H9 (cell line): ENCODE measurements around the gene NR3C2. TPM values are rescaled to one million over a fixed set of nuclear protein-coding genes. Genes with fewer than 3 reads are reported as not detected.

Source experiments
- DNase-seq: peaks from one replicate; pipeline ENCODE4 v3.0.0-alpha.2; 2017
- H2AFZ ChIP-seq: one replicate; pipeline ENCODE4 v1.6.1; 2013; ENCODE audit warnings: mild to moderate bottlenecking, low read length, control low read depth, moderate library complexity
- H2AK5ac ChIP-seq: 2 replicates; pipeline ENCODE4 v1.6.1; 2013; ENCODE audit warnings: low read length, control low read depth, mixed read lengths; ENCODE audit not compliant: insufficient read length
- H2BK120ac ChIP-seq: one replicate; pipeline ENCODE4 v1.6.1; 2013; ENCODE audit warnings: low read depth, mild to moderate bottlenecking, low read length, control low read depth, inconsistent platforms; ENCODE audit not compliant: poor library complexity, severe bottlenecking
- H2BK12ac ChIP-seq: 2 replicates; pipeline ENCODE4 v1.6.1; 2013; ENCODE audit warnings: low read length, control low read depth, mixed read lengths, low read depth; ENCODE audit not compliant: insufficient read length
- H2BK15ac ChIP-seq: 2 replicates; pipeline ENCODE4 v1.6.1; 2013; ENCODE audit warnings: low read depth, low read length, control low read depth
- H2BK20ac ChIP-seq: one replicate; pipeline ENCODE4 v1.6.1; 2013; ENCODE audit warnings: low read depth, mild to moderate bottlenecking, low read length, control low read depth, inconsistent platforms; ENCODE audit not compliant: poor library complexity, severe bottlenecking
- H2BK5ac ChIP-seq: 2 replicates; pipeline ENCODE4 v1.6.1; 2013; ENCODE audit warnings: low read length, control low read depth, mixed read lengths; ENCODE audit not compliant: insufficient read length
- H3K14ac ChIP-seq: 2 replicates; pipeline ENCODE4 v1.6.1; 2013; ENCODE audit warnings: low read length, control low read depth; ENCODE audit not compliant: insufficient read depth
- H3K18ac ChIP-seq: 2 replicates; pipeline ENCODE4 v1.6.1; 2013; ENCODE audit warnings: low read depth, mild to moderate bottlenecking, mixed read lengths, low read length, control low read depth; ENCODE audit not compliant: insufficient read length
- H3K23ac ChIP-seq: 2 replicates; pipeline ENCODE4 v1.6.1; 2013; ENCODE audit warnings: low read length, control low read depth, mixed read lengths, low read depth; ENCODE audit not compliant: insufficient read length
- H3K23me2 ChIP-seq: 2 replicates; pipeline ENCODE4 v1.6.1; 2013; ENCODE audit warnings: low read depth, mild to moderate bottlenecking, mixed read lengths, low read length, control low read depth; ENCODE audit not compliant: insufficient read length, poor library complexity, severe bottlenecking
- H3K27ac ChIP-seq: 2 replicates; pipeline ENCODE4 v1.5.1; 2013; ENCODE audit warnings: low read length, control low read depth, mixed read lengths, low read depth; ENCODE audit not compliant: insufficient read length
- H3K27me3 ChIP-seq: 2 replicates; pipeline ENCODE4 v1.6.1; 2013; ENCODE audit warnings: low read length, control low read depth, inconsistent platforms; ENCODE audit not compliant: insufficient read depth
- H3K4ac ChIP-seq: 2 replicates; pipeline ENCODE4 v1.6.1; 2013; ENCODE audit warnings: low read depth, mild to moderate bottlenecking, control low read depth, inconsistent platforms, low read length, moderate library complexity
- H3K4me1 ChIP-seq: 2 replicates; pipeline ENCODE4 v1.6.1; 2013; ENCODE audit warnings: low read length, control low read depth, inconsistent platforms; ENCODE audit not compliant: insufficient read depth
- H3K4me2 ChIP-seq: 2 replicates; pipeline ENCODE4 v1.6.1; 2013; ENCODE audit warnings: low read length, control low read depth, mixed read lengths; ENCODE audit not compliant: insufficient read length, insufficient read depth
- H3K56ac ChIP-seq: 2 replicates; pipeline ENCODE4 v1.6.1; 2013; ENCODE audit warnings: low read depth, mild to moderate bottlenecking, mixed read lengths, low read length, control low read depth; ENCODE audit not compliant: insufficient read length
- H3K79me1 ChIP-seq: 2 replicates; pipeline ENCODE4 v1.6.1; 2013; ENCODE audit warnings: low read depth, mild to moderate bottlenecking, moderate library complexity, low read length, control low read depth, inconsistent platforms; ENCODE audit not compliant: insufficient read depth, poor library complexity, severe bottlenecking
- H3K79me2 ChIP-seq: 2 replicates; pipeline ENCODE4 v1.6.1; 2013; ENCODE audit warnings: low read length, control low read depth, inconsistent platforms; ENCODE audit not compliant: insufficient read depth
- H3K9ac ChIP-seq: 2 replicates; pipeline ENCODE4 v1.6.1; 2013; ENCODE audit warnings: low read length, control low read depth, mixed read lengths; ENCODE audit not compliant: insufficient read length; ENCODE audit errors: extremely low read depth
- H3K9me3 ChIP-seq: one replicate; pipeline ENCODE4 v1.6.1; 2013; ENCODE audit warnings: low read depth, low read length, inconsistent platforms; ENCODE audit not compliant: control insufficient read depth
- H3T11ph ChIP-seq: one replicate; pipeline ENCODE4 v1.6.1; 2013; ENCODE audit warnings: mild to moderate bottlenecking, low read length, control low read depth, inconsistent platforms
- H4K20me1 ChIP-seq: one replicate; pipeline ENCODE4 v1.6.1; 2013; ENCODE audit not compliant: control insufficient read depth, insufficient read length, insufficient read depth
- H4K5ac ChIP-seq: 2 replicates; pipeline ENCODE4 v1.6.1; 2013; ENCODE audit warnings: low read depth, mild to moderate bottlenecking, mixed read lengths, low read length, control low read depth; ENCODE audit not compliant: insufficient read length
- H4K8ac ChIP-seq: replicated peaks from 2 replicates; pipeline ENCODE4 v1.6.1; 2013; ENCODE audit warnings: low read length, control low read depth, mixed read lengths, low read depth; ENCODE audit not compliant: insufficient read length
- H4K91ac ChIP-seq: 2 replicates; pipeline ENCODE4 v1.6.1; 2013; ENCODE audit warnings: low read depth, mild to moderate bottlenecking, moderate library complexity, mixed read lengths, low read length, control low read depth; ENCODE audit not compliant: insufficient read length
- H3K27ac Mint-ChIP-seq, 3 experiments: 2 replicates in 2 of 3; 3 replicates in 1 of 3; pipeline ENCODE4 v1.8.0; 2020 to 2021; ENCODE audit warnings: mixed read lengths in 3 of 3, mild to moderate bottlenecking in 1 of 3, moderate library complexity in 1 of 3
- H3K27me3 Mint-ChIP-seq: 2 replicates; pipeline ENCODE4 v1.8.0; 2021; ENCODE audit warnings: low read depth, mild to moderate bottlenecking, moderate library complexity, mixed read lengths
- H3K36me3 Mint-ChIP-seq, 3 experiments: 2 replicates in 2 of 3; 3 replicates in 1 of 3; pipeline ENCODE4 v1.8.0; 2020 to 2021; ENCODE audit warnings: low read depth in 3 of 3, mixed read lengths in 3 of 3; ENCODE audit not compliant: insufficient read depth in 1 of 3
- H3K4me1 Mint-ChIP-seq, 2 experiments: 2 replicates each; pipeline ENCODE4 v1.8.0; 2020; ENCODE audit warnings: mixed read lengths in 2 of 2
- H3K4me3 Mint-ChIP-seq, 2 experiments: 2 replicates in 1 of 2; 3 replicates in 1 of 2; pipeline ENCODE4 v1.8.0; 2020 to 2021; ENCODE audit warnings: mild to moderate bottlenecking in 2 of 2, mixed read lengths in 2 of 2, moderate library complexity in 1 of 2
- H3K9me3 Mint-ChIP-seq, 2 experiments: 2 replicates in 1 of 2; 3 replicates in 1 of 2; pipeline ENCODE4 v1.8.0; 2020; ENCODE audit warnings: mild to moderate bottlenecking in 2 of 2, mixed read lengths in 2 of 2, moderate library complexity in 1 of 2
- CTCF ChIP-seq: fragments of 200-600 bp; sonication (generic); conservative IDR thresholded peaks from 3 replicates; pipeline ENCODE4 v1.8.0; 2021; ENCODE audit warnings: antibody characterized with exemption, mild to moderate bottlenecking
- WGBS: extraction: QIAGEN DNeasy Blood & Tissue Kit; methylation state at CpG from one replicate; pipeline ENCODE4 v1.1.7; 2013; ENCODE audit warnings: missing lambda C conversion rate, low lambda C conversion rate, mixed read lengths; ENCODE audit not compliant: insufficient read length; ENCODE audit errors: extremely low coverage; 5-methylcytosine and 5-hydroxymethylcytosine counted together
- total RNA-seq: library from RNA; stranded (reverse); gene quantifications from 2 replicates; pipeline ENCODE4 v1.2.1, GENCODE V29; 2021

The NR3C2 gene
- total RNA-seq, 1 experiment from 2014 or later, result 1.4 TPM

- no peak overlapping the region for H3K9ac ChIP-seq
- H3K14ac ChIP-seq, result no peak overlapping the region
- H3K4me1 Mint-ChIP-seq, result no peaks in the 10 kb centered on the region
- no peak for DNase-seq
- H3K4me2 ChIP-seq, result no peak overlapping the region
- no peak overlapping the region for H4K91ac ChIP-seq
- no peaks in the 10 kb centered on the region for H3K27me3 Mint-ChIP-seq
- no peaks in the 10 kb centered on the region for H3K4me1 ChIP-seq
- no peak overlapping the region for H2AFZ ChIP-seq
- H2BK5ac ChIP-seq, result no peak overlapping the region
- H3K79me2 ChIP-seq, result no peaks in the 10 kb centered on the region
- no peak overlapping the region for H3K4me3 Mint-ChIP-seq
- H3K9me3 ChIP-seq, result no peaks in the 10 kb centered on the region
- peaks cover 0 to 4% (median 0%) of the 10 kb centered on the region in 3 experiments; a peak in 4 of 7 replicates for H3K36me3 Mint-ChIP-seq
- no peak overlapping the region for H2BK15ac ChIP-seq
- no peak overlapping the region for H2BK20ac ChIP-seq
- H3K79me1 ChIP-seq, result no peaks in the 10 kb centered on the region
- no peak overlapping the region for H2BK120ac ChIP-seq
- no peak overlapping the region for H3K27ac Mint-ChIP-seq
- peaks cover 8 to 9% of the 10 kb centered on the region in 2 experiments; a peak in 4 of 5 replicates for H3K9me3 Mint-ChIP-seq
- no peaks in the 10 kb centered on the region for H3K27me3 ChIP-seq
- H3K23me2 ChIP-seq, result no peaks in the 10 kb centered on the region
- H3K23ac ChIP-seq, result no peak overlapping the region
- H3K4ac ChIP-seq, result no peak overlapping the region
- no peak overlapping the region for H2AK5ac ChIP-seq
- no peak overlapping the region for H3K18ac ChIP-seq
- no peak overlapping the region for H3T11ph ChIP-seq
- no peak overlapping the region for H3K56ac ChIP-seq
- no CpG with 5 or more reads among the region's 2 CpGs for WGBS
- H4K5ac ChIP-seq, result no peak overlapping the region
- TF ChIP-seq CTCF, result no peak
- H4K8ac ChIP-seq, result no peak overlapping the region
- H4K20me1 ChIP-seq, result no peaks in the 10 kb centered on the region
- no peak overlapping the region for H3K27ac ChIP-seq
- H2BK12ac ChIP-seq, result no peak overlapping the region
Observed at GRCh38 chr4:148487181-148487580, 45.0 kb upstream of the NR3C2 start.
